Progenitor cell of endocrine pancreas (in vitro differentiated cells): ENCODE results near the gene ARSB. TPM values are rescaled to one million over a fixed set of nuclear protein-coding genes. Genes with fewer than 3 reads are reported as not detected.
A peak's percentile ranks its signal among the peaks of the same experiment; 100 is the strongest.
"Not testable (repeated sequence)": the region's sequence is repeated elsewhere in the genome, so short reads cannot be mapped to it uniquely, and the experiment has no call there.

Source experiments
- DNase-seq: peaks from one replicate; pipeline ENCODE4 v3.0.0; 2021; ENCODE audit warnings: low spot score; ENCODE audit not compliant: unreplicated experiment
- H3K27ac Mint-ChIP-seq: 2 replicates; pipeline ENCODE4 v1.8.0; 2021; ENCODE audit warnings: mild to moderate bottlenecking, moderate library complexity, mixed read lengths
- H3K27me3 Mint-ChIP-seq: 2 replicates; pipeline ENCODE4 v1.8.0; 2021; ENCODE audit warnings: mixed read lengths
- H3K36me3 Mint-ChIP-seq: 2 replicates; pipeline ENCODE4 v1.8.0; 2022; ENCODE audit warnings: mixed read lengths; ENCODE audit not compliant: insufficient read depth
- H3K4me1 Mint-ChIP-seq: 2 replicates; pipeline ENCODE4 v1.8.0; 2021; ENCODE audit warnings: low read depth, mixed read lengths
- H3K4me3 Mint-ChIP-seq: 2 replicates; pipeline ENCODE4 v1.8.0; 2021; ENCODE audit warnings: low read depth, mild to moderate bottlenecking, moderate library complexity, mixed read lengths
- H3K9me3 Mint-ChIP-seq: 2 replicates; pipeline ENCODE4 v1.8.0; 2021; ENCODE audit warnings: low read depth, mixed read lengths
- CTCF ChIP-seq: fragments of 200-600 bp; sonication (generic); IDR thresholded peaks from one replicate; pipeline ENCODE4 v1.5.0; 2021; ENCODE audit warnings: antibody characterized with exemption, mild to moderate bottlenecking; ENCODE audit not compliant: unreplicated experiment
- total RNA-seq: library from RNA; stranded (reverse); gene quantifications from 2 replicates; pipeline ENCODE4 v1.2.1, GENCODE V29; 2021

Gene ARSB
- total RNA-seq, 1 donor from 2014 or later: 17.7 TPM

GRCh38 chr5:78989080-78989479 lies 4.0 kb upstream of the ARSB start:
- Mint-ChIP-seq H3K9me3 (no peaks in the 10 kb centered on the region), H3K27ac (no peak overlapping the region), H3K4me3 (no peak overlapping the region), H3K36me3 (no peaks in the 10 kb centered on the region), H3K4me1 (peaks cover 5% of the 10 kb centered on the region), H3K27me3 (peaks cover 6% of the 10 kb centered on the region)
- no peak for TF ChIP-seq CTCF
- no peak for DNase-seq

- Mint-ChIP-seq H3K27ac (peak overlapping the region; percentile 91), H3K4me3 (peak overlapping the region; percentile 77), H3K27me3 (peaks cover 6% of the 10 kb centered on the region), H3K9me3 (no peaks in the 10 kb centered on the region), H3K36me3 (no peaks in the 10 kb centered on the region), H3K4me1 (peaks cover 19% of the 10 kb centered on the region)
- TF ChIP-seq CTCF: no peak
- DNase-seq: no peak
Observed at GRCh38 chr5:78985725-78986223, 664 bp upstream of the ARSB start.

DNA sequence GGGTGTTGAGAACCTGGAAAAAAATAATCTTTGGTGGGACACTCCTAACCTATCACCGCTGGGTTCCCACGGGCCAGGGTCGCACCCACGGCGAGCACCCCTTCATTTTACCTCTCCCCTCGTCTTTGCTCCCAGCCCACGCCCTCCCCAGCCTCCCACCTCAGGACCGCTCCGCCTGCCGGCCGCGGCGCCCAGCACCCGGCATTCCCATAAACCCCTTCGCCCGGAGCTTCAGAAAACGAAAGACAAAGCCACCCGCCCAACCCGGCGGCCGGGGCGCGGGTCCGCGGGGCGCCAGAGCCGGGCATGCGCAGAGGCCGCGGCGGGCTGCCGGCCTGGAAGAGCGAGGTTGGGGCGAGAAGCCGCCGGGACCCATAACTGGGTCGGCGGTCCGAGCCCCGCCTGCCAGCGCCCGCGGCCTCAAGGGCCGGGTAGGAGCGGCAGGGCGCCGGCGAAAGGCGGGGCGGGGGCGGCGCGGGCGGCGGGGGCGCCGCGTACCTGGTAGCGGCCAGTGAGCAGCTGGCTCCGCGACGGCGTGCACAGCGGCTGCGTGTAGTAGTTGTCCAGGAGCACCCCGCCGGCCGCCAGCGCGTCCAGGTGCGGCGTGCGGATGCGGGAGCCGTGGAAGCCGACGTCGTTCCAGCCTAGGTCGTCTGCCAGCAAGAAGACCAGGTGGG lies 533 bp downstream of the ARSB start:
- Mint-ChIP-seq H3K36me3 (no peaks in the 10 kb centered on the region), H3K27me3 (peaks cover 6% of the 10 kb centered on the region), H3K4me3 (peak overlapping the region; percentile 85), H3K4me1 (peaks cover 20% of the 10 kb centered on the region), H3K9me3 (no peaks in the 10 kb centered on the region), H3K27ac (peak overlapping the region; percentile 96)
- peak; percentile 43 for TF ChIP-seq CTCF
- peak; percentile 83 for DNase-seq

DNA sequence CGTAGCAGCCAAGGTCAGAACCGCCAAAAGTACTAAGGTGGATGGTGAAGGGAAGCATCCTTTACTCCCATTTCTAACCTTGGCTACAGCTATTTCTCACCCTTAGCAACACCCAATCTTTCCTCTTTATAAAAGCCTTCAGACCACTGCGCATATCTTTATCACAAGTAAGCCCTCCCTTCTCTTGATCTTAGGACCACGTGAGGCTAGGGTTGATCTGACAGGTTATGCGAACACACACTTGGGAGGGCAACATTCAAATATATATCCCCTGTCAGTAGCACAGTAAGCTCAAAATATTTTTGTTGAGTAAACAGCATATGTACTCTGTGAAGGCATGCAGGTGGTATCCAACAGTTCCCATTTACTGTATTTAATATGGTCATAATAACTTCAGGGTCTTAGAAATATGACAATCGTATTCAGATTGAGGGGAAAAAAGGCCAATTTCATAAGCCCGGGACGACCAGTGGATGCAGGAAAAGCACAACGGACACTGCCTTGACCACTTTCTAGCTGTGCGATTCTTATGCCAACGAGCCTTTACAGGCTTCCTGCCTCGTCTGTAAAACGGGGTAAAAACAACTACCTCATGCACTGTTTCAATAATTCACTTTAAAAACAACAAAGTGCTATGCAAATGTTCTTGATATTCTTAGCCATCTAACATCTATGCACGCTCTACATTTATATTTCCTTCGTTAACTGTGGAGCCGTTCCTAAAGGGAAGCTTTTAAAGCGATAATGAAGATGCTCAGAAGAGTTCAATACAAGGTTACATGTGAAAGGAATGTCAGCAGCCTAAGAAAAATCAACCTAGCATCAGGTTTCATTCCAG lies 1.3 kb downstream of the ARSB start:
- Mint-ChIP-seq H3K36me3 (no peaks in the 10 kb centered on the region), H3K9me3 (no peaks in the 10 kb centered on the region), H3K27ac (peak overlapping the region; percentile 96), H3K4me1 (peaks cover 20% of the 10 kb centered on the region), H3K4me3 (peak overlapping the region; percentile 85), H3K27me3 (peaks cover 6% of the 10 kb centered on the region)
- no peak for DNase-seq
- no peak for TF ChIP-seq CTCF

- not testable (repeated sequence) for H3K27me3 Mint-ChIP-seq, H3K9me3 Mint-ChIP-seq, DNase-seq, H3K36me3 Mint-ChIP-seq
- Mint-ChIP-seq H3K4me1 (peaks cover 20% of the 10 kb centered on the region), H3K27ac (peak overlapping the region; percentile 19), H3K4me3 (peak overlapping the region; percentile 27)
Observed at GRCh38 chr5:78983194-78983593, 1.9 kb downstream of the ARSB start.
